Astrocyte of the spinal cord (primary cell): ENCODE results near the gene ICOSLG.
"Not testable (repeated sequence)": the region's sequence is repeated elsewhere in the genome, so short reads cannot be mapped to it uniquely, and the experiment has no call there.

ENCODE experiments used
- DNase-seq: peaks from one replicate; pipeline ENCODE4 v3.0.0; 2011; ENCODE audit warnings: low read depth, low spot score
- H3K4me3 ChIP-seq: 2 replicates; pipeline ENCODE4 v1.5.1; 2011; ENCODE audit warnings: low read depth, mild to moderate bottlenecking, low read length, moderate library complexity
- in situ Hi-C: cut with HindIII; loops from 2 replicates; pipeline ENCODE4 v1.10.0; 2017; ENCODE audit warnings: low sequenced_read_pairs

ICOSLG gene

DNA sequence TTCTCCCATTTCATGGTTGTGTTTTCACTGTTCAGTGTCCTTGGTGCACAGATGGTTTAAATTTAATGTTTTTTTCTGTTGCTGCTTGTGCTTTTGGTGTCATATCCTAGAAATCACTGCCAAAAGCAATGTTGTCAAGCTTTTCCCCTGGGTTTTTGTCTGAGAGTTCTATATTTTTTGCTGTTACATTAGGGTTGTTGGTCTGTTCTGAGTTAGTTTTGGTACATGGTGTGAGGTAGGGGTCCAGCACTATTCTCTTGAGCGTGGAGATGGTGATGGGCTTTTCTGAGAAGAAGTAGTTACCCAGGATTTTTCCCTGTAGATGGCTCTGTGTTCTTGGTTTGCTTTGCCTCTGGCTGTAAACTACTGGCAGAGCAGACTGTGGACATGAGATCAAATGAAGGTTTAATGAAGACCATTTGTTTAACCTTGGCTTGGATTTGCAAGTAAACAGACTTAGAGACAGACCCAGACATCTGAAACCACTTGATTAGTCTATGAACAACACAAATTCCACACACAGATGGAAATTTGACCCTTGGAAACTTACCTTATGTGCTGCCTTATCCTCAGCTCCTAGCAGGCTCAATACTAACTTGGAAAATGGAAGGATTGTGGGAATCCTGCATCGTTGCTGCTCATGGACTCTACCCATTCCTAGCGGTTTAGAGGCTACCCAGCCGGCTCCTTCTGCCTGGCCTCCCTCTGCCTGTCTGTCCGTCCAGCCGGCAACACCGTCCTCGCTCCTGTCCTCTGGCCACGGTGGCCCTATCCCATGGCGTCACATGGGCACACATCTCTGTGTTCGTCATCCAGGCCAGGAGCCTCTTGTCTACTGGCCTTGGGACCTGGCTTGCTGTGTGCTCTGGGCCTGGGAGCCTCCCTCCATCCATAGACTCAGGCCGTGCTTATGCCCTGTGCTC lies 50.1 kb downstream of the ICOSLG start:
- in situ Hi-C loops, H3K4me3 ChIP-seq, DNase-seq: not testable (repeated sequence)

DNA sequence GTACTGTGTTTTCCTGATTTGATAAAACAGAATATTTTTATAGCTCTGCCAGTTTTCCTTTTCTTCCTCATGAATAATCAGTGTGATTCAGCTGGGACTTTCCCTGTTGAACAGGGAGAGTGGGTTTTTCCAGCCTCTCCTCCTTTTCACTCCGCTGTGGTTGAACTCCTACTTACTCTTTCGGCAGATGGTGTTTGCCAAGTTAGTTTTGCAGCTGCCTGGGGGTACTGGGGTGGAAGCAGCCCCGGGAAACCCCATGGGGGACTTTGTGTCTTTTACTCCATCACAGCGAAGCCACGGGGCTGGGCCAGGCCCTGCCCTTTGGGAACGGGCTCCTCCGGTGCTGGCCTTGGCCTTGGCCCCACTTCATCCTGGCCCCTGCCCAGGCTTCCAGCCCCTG lies 55.9 kb downstream of the ICOSLG start:
- in situ Hi-C loops: not testable (repeated sequence)

DNA sequence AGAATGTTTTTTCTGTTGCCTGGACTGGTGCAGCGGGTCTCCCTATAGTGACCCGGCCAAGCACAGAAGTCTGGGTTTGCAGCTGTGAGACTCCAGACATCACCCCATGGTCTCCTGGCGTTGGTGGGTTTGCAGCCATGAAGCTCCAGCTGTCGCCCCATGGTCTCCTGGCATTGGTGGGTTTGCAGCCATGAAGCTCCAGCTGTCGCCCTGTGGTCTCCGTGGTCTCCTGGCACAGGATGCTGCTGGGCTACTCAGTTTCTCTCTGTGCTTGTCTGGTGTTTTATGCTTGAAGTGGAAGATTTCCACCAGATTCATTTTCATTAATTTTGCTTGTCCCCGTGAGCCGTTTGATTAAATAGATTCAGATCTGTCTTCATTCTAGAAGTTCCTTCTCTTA lies 58.5 kb downstream of the ICOSLG start:
- in situ Hi-C loops, H3K4me3 ChIP-seq, DNase-seq: not testable (repeated sequence)

More for the DNA sequence above, 55.9 kb downstream of the ICOSLG start:
- DNase-seq, H3K4me3 ChIP-seq: not testable (repeated sequence)

DNA sequence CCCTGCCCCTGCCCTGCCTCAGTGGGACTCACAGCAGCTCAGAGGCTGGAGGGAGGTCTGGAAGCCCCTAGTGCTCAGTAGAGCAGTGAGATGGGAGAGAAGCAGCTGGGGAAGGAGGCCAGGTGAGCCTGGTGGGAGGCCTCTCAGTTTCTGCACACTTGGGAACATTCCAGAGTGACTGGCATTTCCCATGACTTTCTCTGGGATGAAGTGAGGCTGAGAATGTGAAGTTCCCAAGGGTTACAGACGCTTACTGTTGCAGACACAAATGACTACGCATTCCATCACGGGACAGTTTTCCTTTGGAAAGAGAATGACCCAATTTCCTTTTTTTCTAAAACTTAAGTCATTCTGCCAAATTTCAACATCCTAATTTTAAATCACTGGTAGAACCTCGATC lies 59.2 kb downstream of the ICOSLG start:
- in situ Hi-C loops, H3K4me3 ChIP-seq, DNase-seq: not testable (repeated sequence)

DNA sequence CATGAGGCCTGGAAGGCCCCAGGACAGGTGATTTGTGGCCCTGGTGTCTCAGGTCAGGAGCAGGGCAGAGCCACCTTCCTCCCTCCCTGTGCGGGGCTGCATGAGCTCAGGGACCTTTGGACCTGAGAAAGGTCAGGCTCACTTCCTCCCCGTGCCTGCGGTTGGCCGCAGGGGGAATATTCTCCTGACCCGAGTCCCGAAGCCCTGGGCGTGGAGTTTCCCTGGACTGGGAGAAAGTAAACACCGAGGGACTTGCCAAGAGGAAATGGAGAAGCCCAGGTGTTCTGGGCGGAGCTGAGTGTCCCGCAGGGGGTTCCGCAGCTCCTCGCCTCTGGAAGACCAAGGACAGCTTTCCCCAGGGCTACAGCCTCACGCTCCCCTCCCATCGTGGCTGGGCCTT lies 64.6 kb downstream of the ICOSLG start:
- H3K4me3 ChIP-seq, DNase-seq, in situ Hi-C loops: not testable (repeated sequence)

DNA sequence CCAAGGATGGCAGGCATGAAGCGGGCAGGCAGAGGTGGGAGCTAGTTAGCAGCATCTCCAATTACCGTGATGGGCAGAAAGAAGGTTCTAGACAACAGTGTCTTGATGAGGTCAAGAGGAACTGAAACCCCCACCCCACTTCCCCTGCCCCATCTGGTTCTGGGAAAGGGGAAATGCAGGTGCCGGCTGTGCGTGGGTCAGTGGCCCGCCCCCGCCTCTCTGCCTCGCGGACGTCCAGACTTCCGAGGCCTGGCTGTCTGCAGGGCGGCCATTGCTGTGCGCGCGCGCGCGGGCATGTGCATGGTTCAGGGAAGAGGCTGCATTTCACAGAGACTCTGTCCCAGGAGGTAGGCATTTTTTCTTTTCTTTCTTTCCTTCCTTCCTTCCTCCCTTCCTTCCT lies 65.6 kb downstream of the ICOSLG start:
- H3K4me3 ChIP-seq, in situ Hi-C loops, DNase-seq: not testable (repeated sequence)
